ENCODE results near the gene CAVIN1.
A peak's percentile ranks its signal among the peaks of the same experiment; 100 is the strongest.
"Not testable (repeated sequence)": the region's sequence is repeated elsewhere in the genome, so short reads cannot be mapped to it uniquely, and the experiment has no call there.

CAVIN1 gene, protein sequence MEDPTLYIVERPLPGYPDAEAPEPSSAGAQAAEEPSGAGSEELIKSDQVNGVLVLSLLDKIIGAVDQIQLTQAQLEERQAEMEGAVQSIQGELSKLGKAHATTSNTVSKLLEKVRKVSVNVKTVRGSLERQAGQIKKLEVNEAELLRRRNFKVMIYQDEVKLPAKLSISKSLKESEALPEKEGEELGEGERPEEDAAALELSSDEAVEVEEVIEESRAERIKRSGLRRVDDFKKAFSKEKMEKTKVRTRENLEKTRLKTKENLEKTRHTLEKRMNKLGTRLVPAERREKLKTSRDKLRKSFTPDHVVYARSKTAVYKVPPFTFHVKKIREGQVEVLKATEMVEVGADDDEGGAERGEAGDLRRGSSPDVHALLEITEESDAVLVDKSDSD

DNA sequence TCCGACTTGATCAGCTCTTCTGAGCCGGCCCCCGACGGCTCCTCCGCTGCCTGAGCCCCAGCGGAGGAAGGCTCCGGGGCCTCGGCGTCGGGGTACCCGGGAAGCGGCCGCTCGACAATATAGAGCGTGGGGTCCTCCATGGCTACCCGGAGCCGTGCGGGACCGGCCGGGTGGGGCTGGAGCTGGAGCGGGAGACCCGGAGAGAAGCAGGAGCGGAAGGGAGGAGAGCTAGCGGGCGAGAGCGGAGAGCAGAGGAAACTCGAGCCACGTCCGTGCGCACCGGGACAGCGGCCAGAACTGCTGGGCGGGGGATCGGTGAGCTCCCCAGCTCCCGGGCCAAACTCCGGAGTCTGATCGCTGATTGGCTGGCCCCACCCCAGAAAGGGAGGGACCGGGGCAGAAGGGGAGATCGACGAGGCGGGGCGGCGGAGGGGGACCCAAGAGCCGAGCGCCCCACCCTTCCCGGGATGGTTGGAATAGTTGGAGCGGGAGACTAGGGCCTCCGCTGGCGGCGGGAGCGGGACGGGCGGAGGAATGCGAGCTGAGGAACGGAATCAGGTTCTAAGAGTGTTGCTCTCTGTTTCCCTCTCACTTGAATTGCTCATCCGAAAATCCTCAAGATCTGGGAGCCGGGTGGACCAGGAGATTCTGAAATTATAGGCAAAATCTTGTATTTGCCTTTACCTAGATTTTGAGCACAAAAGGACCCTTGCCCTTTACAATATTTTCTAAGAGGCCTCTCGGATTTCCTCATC is at the start of gene CAVIN1:
CAVIN1 (minus strand) TSS at position 299 of the 755 bp plus-strand sequence; CDS start at position 140, 159 bp downstream.
- Mint-ChIP-seq H3K9me3 (ENCODE audit: low read depth) (no peaks in the 10 kb centered on the region), H3K27me3 (peaks cover 4% of the 10 kb centered on the region), H3K4me3 (peak within 1 kb of the TSS; percentile 85), H3K36me3 (no peaks in the 10 kb centered on the region), H3K27ac (peak within 1 kb of the TSS; percentile 41), H3K4me1 (ENCODE audit: low read depth) (peaks cover 16% of the 10 kb centered on the region)

DNA sequence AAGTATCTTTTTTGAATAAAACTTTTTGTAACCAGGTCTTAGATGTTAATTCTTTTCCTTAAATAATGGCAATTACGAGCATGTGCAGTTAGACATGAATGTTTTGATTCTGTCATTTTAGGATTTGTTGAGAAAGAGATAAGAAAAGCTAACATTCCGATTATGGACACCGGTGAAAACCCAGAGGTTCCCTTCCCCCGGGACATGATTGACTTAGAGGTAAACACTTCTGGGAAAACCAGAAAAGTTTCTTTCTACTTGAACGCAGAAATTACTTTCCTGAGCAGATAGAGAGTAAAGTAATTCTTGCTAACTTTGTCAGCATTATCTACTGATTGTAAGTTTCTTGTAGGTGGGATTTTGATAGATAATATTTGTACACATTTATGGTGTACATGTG is 44.8 kb upstream of the CAVIN1 start:
- no peak overlapping the region for H3K27ac Mint-ChIP-seq
- no peaks in the 10 kb centered on the region for H3K4me1 Mint-ChIP-seq (ENCODE audit: low read depth)
- peaks cover 15% of the 10 kb centered on the region for H3K36me3 Mint-ChIP-seq

DNA sequence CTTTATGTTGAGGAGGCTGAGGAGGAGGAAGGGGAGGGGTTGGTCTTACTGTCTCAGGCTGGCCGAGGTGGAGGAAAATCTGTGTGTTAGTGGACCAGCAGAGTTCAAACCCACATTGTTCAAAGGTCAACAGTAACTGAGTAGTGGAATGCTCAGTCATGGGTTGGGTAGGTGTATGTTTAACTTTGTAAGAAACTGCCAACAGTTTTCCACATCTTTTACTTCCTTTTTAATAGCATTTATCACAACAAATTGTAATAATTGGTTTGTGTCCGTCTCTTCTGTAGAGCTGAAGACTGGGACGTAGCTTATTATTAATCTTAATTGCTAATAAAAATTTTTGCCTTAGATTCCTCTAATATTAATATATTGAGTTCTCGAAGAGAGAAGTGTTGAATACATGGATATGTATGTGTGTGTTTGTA is 40.9 kb upstream of the CAVIN1 start:
- H3K4me3 Mint-ChIP-seq = no peak overlapping the region
- H3K36me3 Mint-ChIP-seq = peaks cover 14% of the 10 kb centered on the region
- H3K27me3 Mint-ChIP-seq = no peaks in the 10 kb centered on the region
- peaks cover 19% of the 10 kb centered on the region for H3K4me1 Mint-ChIP-seq (ENCODE audit: low read depth)
- H3K9me3 Mint-ChIP-seq (ENCODE audit: low read depth) = no peaks in the 10 kb centered on the region
- no peak overlapping the region for H3K27ac Mint-ChIP-seq

More for the DNA sequence above, 44.8 kb upstream of the CAVIN1 start:
- H3K9me3 Mint-ChIP-seq (ENCODE audit: low read depth) = no peaks in the 10 kb centered on the region
- no peaks in the 10 kb centered on the region for H3K27me3 Mint-ChIP-seq
- H3K4me3 Mint-ChIP-seq = no peak overlapping the region

DNA sequence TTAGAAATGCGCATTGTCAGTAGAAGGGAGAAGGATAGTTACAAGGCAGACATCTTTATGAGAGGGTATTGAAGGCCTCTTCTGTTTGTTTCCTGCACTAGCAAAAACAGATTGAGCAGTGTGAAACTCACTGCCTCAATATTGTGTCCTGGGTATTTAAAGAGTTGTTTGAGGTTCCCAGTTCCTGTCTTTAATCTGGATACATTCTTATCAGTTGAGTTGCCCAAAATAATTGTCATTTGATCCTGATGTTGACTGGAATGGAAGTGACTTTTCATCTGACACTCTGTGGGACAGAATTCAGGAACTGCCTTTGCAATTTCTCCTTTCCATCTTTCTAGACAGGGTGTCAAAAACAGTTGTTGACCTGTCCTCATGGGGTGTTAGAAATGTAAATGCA is 37.3 kb upstream of the CAVIN1 start:
- H3K4me3 Mint-ChIP-seq = peak overlapping the region; percentile 91
- H3K27ac Mint-ChIP-seq = peak overlapping the region; percentile 83
- H3K27me3 Mint-ChIP-seq = no peaks in the 10 kb centered on the region

DNA sequence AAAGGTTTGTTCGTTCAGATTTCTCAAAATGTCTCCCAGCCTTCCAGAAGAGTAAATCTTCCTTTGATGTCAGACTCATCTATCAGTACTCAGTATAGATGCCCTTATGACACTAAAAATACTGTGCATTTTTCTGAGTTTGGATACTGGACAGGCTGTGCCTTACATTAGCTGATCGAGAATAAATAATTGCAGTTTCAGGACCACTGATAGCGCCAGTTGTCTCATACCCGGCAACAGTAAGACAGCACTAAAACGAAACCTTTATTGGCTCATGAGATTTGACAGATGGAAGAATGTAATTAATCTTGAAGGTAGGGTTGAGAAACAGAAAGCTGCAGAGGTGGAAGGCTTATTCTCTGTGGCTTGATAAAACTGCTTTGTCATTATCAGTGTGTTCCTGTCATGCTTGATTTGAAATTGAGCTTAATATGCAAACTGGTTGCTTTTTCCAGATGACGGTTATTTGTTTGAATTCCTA is 36.8 kb upstream of the CAVIN1 start:
- Mint-ChIP-seq H3K9me3 (ENCODE audit: low read depth) (no peaks in the 10 kb centered on the region), H3K27me3 (no peaks in the 10 kb centered on the region), H3K27ac (peak overlapping the region; percentile 83), H3K36me3 (peaks cover 4% of the 10 kb centered on the region), H3K4me3 (peak overlapping the region; percentile 91), H3K4me1 (ENCODE audit: low read depth) (peaks cover 43% of the 10 kb centered on the region)

More for the DNA sequence above, 37.3 kb upstream of the CAVIN1 start:
- Mint-ChIP-seq H3K9me3 (ENCODE audit: low read depth) (no peaks in the 10 kb centered on the region), H3K36me3 (peaks cover 4% of the 10 kb centered on the region), H3K4me1 (ENCODE audit: low read depth) (peaks cover 43% of the 10 kb centered on the region)

DNA sequence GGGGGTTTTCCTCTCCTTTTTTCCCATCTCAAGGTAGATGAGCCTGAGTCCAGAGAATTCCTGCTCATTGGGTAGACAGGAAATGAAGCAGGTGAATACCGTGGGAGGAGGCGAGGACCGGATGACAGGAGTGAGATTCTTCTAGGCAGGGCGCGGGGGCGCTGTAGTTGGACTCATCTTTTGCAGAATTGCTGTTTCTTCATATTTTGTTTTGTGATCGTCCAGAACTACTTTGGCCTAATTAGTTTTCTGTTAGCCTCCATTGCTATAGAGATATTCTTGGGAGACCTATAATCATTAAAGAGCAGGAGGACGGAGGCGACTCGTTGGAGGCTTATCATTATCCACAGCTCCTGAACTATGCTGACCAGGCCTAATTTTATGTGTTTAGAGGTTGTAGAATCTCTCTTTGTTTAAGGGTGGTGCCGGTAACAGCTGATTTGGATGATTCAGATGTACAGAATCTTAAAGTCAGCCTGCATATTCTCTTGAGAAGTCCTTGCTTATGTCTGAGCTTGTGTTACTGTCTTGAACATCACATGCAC is 36.3 kb upstream of the CAVIN1 start:
- H3K36me3 Mint-ChIP-seq = peaks cover 4% of the 10 kb centered on the region
- peak overlapping the region; percentile 75 for H3K27ac Mint-ChIP-seq
- H3K27me3 Mint-ChIP-seq = no peaks in the 10 kb centered on the region
- H3K9me3 Mint-ChIP-seq (ENCODE audit: low read depth) = no peaks in the 10 kb centered on the region
- H3K4me1 Mint-ChIP-seq (ENCODE audit: low read depth) = peaks cover 43% of the 10 kb centered on the region
- peak overlapping the region; percentile 91 for H3K4me3 Mint-ChIP-seq

DNA sequence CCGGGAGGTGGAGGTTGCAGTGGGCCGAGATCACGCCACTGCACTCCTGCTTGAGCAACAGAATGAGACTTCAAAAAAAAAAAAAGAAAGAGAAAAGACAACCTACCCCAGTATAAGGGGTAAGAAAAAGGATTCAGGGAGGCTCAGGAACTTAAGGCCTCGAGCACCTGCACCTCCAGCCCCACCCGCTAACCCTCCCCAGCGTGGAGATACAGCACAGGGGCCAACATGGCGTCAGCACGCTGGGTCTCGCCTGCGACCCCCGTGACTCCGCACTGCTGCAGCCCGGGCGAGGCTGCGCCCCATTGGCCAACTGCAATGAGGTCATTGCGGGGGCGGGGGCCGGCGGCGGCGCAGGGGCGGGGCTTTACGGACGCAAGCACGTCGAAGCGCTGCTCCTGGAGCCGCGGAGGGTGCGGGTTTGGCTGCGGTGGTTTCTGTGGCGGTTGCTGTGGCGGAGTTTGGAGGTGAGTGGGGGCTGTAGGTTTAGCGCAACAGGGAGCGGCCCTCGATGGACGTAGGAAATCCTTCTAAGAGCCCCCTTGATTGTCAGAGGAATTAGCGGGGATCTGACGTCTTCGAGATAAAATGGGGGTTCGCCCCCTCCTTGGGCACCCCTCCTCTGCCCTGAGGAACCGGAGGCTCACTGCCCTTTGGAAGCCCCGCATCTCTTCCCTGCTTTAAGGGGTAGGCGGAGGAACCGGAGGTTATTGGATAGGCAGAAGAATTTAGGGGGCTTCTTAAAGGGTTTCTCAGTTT is 35.6 kb upstream of the CAVIN1 start, which contains the start of gene ATP6V0A1:
ATP6V0A1 (plus strand) TSS at position 382 of the 759 bp plus-strand sequence. CDS start 2,017 bp downstream, outside the sequence.
- peaks cover 43% of the 10 kb centered on the region for H3K4me1 Mint-ChIP-seq (ENCODE audit: low read depth)
- H3K27me3 Mint-ChIP-seq = no peaks in the 10 kb centered on the region
- H3K36me3 Mint-ChIP-seq = peaks cover 4% of the 10 kb centered on the region
- peak within 1 kb of the TSS; percentile 75 for H3K27ac Mint-ChIP-seq
- H3K4me3 Mint-ChIP-seq = peak within 1 kb of the TSS; percentile 91
- H3K9me3 Mint-ChIP-seq (ENCODE audit: low read depth) = no peaks in the 10 kb centered on the region

DNA sequence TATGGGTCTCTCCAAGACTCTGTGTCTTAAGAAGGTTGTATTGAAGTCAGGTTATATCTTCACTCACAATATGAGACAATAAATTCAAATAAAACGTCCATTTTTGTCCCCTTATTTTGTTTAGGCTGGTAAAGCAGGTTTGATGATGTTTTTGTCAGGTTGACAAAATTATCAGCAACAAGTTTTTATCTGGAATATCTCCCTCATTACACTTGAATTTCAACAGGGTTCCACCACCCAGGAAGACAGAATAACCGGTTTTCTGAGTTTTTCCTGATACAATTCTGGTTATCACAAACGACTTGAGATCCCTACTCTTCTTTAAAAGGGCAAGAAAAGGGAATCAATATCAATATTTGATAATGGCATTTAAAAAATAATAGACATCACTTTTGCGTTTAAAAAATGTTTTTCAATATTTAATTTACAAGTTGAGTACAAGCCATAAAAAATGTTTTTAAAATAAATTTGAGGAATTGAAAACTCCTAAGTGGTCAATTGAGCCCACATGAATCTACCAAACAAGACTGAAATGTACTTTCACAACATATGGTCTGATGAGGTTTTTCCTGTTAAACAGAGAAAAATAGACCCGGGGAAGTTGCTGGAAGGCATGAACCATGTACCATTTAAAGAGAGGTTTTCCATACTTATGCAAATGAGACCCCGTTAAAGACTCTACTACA is 34.2 kb upstream of the CAVIN1 start:
- H3K4me1 Mint-ChIP-seq (ENCODE audit: low read depth) = peaks cover 43% of the 10 kb centered on the region
- peaks cover 2% of the 10 kb centered on the region for H3K36me3 Mint-ChIP-seq
- H3K4me3 Mint-ChIP-seq = peak overlapping the region; percentile 56
- no peaks in the 10 kb centered on the region for H3K9me3 Mint-ChIP-seq (ENCODE audit: low read depth)
- no peaks in the 10 kb centered on the region for H3K27me3 Mint-ChIP-seq
- H3K27ac Mint-ChIP-seq = peak overlapping the region; percentile 16

DNA sequence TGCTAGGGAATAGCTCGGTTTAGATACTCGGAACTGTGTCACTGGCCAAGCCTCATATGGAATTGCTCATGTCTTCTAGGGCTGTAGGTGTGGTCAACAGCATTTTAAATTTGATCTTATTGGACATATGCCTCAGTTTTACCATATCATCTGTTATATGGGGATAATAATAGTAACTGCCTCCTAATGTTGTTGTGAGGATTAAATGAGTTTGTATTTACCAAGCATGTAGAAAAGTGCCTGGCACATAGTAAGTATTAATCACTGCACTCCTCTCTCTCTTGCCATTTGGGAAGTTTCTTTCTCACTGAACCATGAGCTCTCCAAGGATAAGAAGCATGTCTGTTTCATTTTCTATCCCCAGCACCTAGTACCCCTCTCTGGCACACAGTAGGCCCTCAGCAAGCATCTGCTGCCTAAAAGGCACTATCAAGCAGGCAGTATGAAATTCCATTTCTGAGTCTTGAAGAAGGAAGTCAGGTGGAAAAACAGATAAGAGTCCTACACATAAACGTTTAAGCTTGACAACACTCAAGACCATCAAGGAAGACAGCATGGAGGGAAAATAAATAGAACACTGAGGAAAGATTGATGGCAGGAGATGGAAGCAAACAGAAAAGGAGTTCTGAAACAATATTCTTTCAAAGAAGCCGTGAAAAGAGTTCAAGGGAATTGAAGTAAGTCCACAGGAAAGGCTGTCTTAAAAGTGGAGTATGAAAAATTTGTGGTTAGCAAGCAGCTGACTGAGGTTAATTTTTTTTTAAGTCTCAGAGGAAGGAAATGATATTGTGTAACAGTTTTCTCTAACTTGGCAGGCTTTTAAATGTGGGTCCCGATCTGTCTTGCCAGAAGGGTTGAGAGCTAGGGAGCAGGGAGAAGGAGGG is 33.4 kb upstream of the CAVIN1 start:
- H3K9me3 Mint-ChIP-seq (ENCODE audit: low read depth) = no peaks in the 10 kb centered on the region
- no peaks in the 10 kb centered on the region for H3K27me3 Mint-ChIP-seq
- H3K36me3 Mint-ChIP-seq = peaks cover 2% of the 10 kb centered on the region
- peak overlapping the region; percentile 56 for H3K4me3 Mint-ChIP-seq
- H3K4me1 Mint-ChIP-seq (ENCODE audit: low read depth) = peaks cover 43% of the 10 kb centered on the region
- H3K27ac Mint-ChIP-seq = peak overlapping the region; percentile 1

DNA sequence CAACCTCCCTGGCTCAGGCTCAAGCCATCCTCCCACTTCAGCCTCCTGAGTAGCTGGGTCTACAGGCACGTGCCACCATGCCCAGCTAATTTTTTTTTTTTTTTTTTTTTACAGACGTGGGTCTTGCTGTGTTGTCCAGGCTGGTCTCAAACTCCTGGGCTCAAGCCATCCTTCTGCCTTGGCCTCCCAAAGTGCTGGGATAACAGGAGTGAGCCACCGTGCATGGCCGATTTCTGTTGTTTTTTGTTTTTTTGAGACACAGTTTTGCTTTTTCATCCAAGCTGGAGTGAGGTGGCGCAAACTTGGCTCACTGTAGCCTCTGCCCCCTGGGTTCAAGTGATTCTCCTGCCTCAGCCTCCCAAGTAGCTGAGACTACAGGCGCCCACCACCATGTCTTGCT is 31.9 kb upstream of the CAVIN1 start:
- not testable (repeated sequence) for H3K36me3 Mint-ChIP-seq; H3K9me3 Mint-ChIP-seq (ENCODE audit: low read depth); H3K27me3 Mint-ChIP-seq; H3K27ac Mint-ChIP-seq; H3K4me3 Mint-ChIP-seq
- H3K4me1 Mint-ChIP-seq (ENCODE audit: low read depth) = peaks cover 34% of the 10 kb centered on the region

DNA sequence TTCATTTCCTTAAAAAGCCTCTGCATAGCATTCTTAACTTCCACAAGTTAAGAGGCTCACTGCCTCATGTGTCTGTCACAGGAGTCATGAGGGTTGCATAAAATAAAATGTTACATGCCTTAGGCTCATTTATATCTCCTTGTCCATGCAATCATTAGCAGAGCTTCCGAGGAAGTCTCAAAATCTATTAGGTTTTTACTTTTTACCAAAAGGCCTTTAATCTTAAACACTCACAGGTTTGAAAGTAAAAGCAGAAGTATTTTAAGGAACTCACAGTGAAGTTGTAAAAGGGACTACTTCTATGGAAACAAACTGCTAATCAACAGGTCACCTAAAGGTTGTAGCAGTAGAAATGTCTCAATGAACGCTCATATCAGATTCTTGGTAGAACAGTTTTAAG is 30.4 kb upstream of the CAVIN1 start:
- no peaks in the 10 kb centered on the region for H3K27me3 Mint-ChIP-seq
- no peaks in the 10 kb centered on the region for H3K36me3 Mint-ChIP-seq
- H3K4me1 Mint-ChIP-seq (ENCODE audit: low read depth) = peaks cover 21% of the 10 kb centered on the region
- H3K9me3 Mint-ChIP-seq (ENCODE audit: low read depth) = no peaks in the 10 kb centered on the region
- no peak overlapping the region for H3K4me3 Mint-ChIP-seq
- H3K27ac Mint-ChIP-seq = no peak overlapping the region

DNA sequence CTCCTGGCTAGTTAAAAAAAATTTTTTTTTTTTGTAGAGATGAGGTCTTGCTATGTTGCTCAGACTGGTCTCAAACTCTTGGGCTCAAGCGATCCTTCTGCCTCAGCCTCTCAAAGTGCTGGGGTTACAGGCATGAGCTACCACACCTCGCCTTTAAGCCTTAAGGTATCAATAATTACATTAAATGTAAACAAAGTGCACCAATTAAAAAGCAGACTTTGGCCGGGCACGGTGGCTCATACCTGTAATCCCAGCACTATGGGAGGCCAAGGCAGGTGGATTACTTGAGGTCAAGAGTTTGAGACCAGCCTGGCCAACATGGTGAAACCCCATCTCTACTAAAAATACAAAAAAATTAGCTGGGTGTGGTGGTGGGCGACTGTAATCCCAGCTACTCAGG is 28.2 kb upstream of the CAVIN1 start:
- H3K36me3 Mint-ChIP-seq; H3K4me3 Mint-ChIP-seq; H3K9me3 Mint-ChIP-seq (ENCODE audit: low read depth); H3K4me1 Mint-ChIP-seq (ENCODE audit: low read depth); H3K27ac Mint-ChIP-seq; H3K27me3 Mint-ChIP-seq: not testable (repeated sequence)

DNA sequence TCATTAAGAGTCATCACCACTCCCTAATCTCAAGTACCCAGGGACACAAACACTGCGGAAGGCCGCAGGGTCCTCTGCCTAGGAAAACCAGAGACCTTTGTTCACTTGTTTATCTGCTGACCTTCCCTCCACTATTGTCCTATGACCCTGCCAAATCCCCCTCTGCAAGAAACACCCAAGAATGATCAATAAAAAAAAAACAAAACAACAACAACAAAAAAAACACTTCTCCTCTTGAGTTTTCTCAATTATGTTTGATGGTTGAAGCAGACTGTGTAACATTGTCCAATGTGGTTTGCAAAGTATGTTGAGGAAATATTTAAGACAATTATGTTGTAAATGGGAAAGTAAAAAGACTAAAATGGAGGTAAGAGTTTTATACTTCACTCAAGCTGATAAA is 26.8 kb upstream of the CAVIN1 start:
- H3K27ac Mint-ChIP-seq, H3K4me3 Mint-ChIP-seq: not testable (repeated sequence)

More for the DNA sequence above, 26.8 kb upstream of the CAVIN1 start:
- H3K9me3 Mint-ChIP-seq (ENCODE audit: low read depth); H3K4me1 Mint-ChIP-seq (ENCODE audit: low read depth); H3K36me3 Mint-ChIP-seq; H3K27me3 Mint-ChIP-seq: not testable (repeated sequence)

All from activated naive CD8-positive, alpha-beta T cell (primary cell).